GM18907 (cell line): ENCODE results near the gene PVR.
"Not testable (repeated sequence)": the region's sequence is repeated elsewhere in the genome, so short reads cannot be mapped to it uniquely, and the experiment has no call there.

Experiments
- ATAC-seq: cut with Tn5 transposase; IDR thresholded peaks from one replicate; pipeline ENCODE4 v1.9.1; 2021; ENCODE audit warnings: mild to moderate bottlenecking, moderate library complexity; ENCODE audit not compliant: unreplicated experiment

PVR gene

DNA sequence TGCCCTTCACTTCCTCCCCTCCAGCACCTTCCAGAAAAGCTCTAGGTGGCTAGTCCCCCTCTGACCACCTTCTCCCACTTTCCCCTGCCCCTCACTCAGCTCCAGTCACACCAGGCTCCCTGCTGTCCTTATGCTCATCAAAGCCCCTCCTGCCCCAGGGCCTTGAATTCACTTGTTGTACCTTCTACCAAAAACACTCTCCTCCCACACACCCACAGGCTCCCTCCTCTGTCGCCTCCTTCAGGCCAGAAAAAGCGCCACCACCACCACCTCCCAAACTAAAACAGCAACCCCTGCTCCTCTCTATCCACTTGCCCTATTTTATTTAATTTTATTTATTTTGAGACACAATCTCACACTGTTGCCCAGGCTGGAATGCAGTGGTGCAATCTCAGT, 50.5 kb downstream of the PVR start:
- no peak for ATAC-seq

DNA sequence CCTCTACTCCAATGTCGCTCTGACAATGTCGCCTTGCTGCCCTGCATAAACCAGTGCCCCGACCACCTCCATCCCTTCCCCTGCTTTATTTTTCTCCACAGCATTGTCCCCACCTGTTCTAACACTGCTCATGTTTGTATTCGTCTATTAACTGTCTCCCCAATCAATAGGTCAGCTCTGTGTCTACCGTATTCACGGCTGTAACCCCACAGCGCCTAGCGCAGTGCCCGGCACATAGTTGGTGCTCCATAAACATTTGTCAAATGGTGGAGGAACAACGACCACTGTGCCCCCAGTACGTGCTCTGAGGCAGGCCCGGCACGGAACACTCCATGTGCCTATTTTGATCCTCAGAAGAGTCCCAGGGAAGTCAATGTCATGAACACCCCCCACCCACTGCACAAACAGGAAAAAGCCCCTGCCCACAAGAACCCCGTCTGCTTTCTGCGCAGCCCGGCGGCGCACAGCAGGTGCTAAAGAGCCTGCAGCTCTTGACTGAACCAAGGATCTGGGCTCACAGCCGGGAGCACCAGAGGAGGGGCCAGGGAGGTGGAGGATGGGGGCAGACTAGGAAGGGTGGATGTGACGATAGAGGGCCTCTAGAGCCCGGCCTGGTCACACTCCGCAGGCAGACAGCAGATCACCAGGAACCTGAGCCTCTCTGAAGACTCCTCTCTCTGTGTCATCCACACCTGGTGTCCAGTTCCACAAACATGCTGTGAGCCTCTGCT, 53.4 kb downstream of the PVR start:
- no peak for ATAC-seq

DNA sequence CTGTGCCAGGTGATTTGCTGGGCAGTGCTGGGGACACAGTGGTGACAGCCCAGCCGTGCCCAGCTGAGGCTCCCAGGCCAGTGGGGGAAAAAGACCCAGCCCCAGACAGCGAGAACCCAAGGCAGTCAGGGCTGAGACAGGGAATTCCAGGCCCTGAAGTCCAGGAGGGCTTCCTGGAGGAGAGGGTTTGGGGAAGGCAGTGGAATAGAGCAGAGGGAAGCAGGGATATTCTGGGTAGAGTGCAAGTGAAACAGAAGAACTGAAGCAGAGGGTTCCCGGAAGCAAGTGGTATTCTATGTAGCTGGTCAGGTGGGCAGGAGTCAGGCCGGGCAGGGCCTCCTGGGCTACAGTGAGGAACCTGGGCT, 53.9 kb downstream of the PVR start:
- ATAC-seq, result no peak

DNA sequence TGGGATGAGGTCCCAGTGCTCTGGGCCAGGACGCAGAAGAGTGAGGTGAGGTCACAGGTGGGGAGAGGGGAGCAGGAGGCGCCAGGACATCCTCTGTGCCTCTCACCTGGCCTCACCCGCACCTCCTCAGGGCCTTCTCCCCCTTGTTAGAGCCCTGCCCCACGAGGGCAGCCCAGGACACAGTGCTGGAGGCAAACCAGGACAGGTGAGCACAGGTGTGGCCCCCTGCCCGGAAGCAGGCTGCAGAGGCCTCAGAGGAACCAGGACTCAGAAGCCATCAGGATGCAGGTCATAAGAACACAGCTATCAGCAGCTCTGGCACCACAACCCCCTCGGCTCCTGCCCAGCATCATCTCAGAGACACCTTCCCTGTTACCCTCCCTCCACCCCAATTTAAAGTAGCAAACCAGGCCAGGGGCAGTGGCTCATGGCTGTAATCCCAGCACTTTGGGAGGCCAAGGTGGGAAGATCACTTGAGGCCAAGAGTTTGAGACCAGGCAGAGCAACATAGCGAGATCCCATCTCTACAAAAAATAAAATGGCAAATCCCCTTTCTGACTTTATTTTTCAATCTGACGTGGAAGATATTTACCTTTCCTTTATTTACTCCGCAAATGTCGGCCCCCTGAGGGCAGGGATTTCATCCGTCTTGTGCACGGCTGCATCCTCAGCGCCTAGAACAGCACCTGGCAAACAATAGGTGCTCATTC, 54.9 kb downstream of the PVR start, which contains the start of gene CEACAM16:
Gene CEACAM16 (plus strand): TSS at position 660 of the 710 bp plus-strand sequence. CDS start 2,306 bp downstream, outside the sequence.
- no peak for ATAC-seq

DNA sequence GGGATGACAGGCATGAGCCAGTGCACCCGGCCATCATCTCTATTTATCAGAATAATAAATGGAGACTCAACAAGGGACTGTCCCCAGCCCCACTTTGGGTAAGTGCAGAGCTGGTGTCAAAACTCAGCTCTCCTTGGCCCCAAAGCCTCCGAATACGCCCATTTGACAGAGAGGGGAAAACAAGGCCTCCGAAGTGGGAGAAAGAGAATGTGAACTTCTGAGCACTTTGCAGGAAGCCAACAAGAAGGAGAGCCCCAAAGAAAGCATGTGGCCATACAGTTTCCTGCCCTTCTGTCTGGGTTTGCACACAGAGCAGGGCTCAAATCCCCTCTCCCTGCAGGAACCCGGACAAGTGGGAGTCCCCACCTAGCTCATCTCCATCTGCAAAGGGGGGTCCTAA, 56.8 kb downstream of the PVR start:
- no peak for ATAC-seq

DNA sequence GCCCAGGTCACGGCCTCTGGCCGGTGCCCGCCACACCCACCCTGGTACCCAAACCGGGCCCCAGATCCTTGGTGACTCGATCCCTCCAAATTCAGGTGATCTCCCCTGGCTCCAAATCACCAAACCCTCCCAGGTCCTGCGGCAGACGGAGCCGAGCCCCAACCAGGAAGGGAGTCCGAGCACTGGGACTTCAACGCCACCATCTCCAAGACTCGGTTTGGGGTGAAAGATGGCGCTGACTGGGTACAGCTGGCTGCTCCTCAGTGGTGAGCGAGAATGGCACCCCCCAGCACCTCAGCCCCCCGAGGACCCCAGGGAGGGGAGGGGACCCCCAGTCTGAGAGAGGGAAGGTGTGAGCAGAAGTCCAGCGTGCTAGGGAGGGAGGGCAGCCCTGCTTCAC, 57.5 kb downstream of the PVR start:
- ATAC-seq, result no peak

DNA sequence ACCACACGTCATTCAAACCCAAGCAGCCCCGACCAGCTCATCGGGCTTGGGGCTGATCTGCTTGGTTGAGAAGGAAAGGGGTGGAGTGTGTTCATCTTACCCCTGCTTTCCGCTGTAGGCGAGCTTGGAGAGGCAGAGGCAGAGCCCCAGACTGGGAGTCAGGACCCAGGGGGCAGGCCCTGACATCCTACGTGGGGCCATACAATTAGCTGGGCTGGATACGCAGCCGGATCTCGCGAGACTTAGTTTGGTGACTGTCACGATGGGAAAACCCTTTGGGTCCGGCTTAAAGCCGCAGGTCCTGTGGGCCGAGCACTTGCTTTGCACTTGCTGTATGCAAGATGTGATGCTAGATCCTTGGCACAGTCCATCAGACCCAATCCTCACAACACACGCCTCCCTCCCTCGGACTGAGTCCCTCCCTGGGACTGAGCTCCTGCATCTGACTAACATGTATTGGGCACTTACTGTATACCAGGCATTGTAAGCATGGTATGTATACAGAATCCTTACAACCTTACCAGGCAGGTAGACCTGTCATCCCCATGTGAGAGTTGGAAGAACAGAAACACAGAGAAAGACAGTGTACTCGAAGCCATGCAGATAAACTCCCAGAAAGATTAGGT, 59.0 kb downstream of the PVR start:
- no peak for ATAC-seq

DNA sequence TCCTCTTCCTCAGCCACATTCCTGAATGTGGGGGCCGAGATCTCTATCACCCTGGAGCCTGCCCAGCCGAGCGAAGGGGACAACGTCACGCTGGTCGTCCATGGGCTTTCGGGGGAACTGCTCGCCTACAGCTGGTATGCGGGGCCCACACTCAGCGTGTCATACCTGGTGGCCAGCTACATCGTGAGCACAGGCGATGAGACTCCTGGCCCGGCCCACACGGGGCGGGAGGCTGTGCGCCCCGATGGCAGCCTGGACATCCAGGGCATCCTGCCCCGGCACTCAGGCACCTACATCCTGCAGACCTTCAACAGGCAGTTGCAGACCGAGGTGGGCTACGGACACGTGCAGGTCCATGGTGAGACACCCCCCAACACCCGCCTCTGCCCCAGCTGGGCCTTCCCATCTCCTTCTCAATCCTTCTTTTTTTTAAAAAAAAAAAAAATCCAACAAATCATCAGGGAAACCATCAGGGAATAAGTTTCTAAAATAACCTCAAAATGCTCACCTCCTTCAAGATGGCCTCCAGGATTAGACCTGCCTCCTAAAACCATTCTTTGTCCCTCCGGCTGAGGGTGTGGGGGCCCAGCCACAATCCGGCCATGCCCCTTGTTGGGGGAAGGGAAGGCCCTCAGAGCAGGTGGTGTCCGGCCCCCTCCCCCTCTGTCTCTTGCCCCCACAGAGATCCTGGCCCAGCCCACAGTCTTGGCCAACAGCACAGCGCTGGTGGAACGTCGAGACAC, 59.8 kb downstream of the PVR start:
- ATAC-seq, result no peak

DNA sequence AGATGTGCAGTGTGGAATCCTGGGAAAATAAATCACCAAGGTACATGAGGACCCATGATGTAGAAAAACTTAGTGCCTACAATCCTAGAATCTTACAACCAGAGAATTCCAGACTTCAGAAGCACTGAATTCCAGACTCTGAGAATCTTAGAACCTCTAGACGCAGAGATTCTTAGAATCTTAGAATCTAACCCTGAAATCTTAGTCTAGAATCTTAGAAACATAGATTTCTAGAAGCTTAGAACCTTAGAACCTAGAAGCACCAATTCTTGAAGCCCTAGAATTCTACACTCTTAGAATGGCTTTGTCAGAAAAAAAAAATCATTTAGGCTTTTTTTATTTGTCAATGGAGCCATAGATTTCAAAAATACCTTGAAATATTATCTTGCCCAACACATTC, 61.3 kb downstream of the PVR start:
- ATAC-seq, result no peak

DNA sequence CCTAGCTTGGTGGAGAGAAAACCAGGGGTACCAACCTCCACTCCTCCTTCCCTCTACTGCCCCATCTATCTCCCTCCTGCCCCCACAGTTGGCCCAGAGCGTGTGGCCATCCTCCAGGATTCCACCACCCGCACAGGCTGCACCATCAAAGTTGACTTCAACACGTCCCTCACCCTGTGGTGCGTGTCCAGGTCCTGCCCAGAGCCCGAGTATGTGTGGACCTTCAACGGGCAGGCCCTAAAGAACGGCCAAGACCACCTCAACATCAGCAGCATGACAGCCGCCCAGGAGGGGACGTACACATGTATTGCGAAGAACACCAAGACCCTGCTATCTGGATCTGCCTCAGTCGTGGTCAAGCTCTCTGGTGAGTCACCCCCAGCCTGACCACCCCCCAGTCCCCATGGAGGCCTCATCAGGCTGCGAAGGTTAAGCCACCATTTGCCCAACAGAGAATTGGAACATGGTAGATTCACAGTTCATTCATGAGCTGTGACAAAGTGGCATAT, 61.8 kb downstream of the PVR start:
- ATAC-seq, result no peak

DNA sequence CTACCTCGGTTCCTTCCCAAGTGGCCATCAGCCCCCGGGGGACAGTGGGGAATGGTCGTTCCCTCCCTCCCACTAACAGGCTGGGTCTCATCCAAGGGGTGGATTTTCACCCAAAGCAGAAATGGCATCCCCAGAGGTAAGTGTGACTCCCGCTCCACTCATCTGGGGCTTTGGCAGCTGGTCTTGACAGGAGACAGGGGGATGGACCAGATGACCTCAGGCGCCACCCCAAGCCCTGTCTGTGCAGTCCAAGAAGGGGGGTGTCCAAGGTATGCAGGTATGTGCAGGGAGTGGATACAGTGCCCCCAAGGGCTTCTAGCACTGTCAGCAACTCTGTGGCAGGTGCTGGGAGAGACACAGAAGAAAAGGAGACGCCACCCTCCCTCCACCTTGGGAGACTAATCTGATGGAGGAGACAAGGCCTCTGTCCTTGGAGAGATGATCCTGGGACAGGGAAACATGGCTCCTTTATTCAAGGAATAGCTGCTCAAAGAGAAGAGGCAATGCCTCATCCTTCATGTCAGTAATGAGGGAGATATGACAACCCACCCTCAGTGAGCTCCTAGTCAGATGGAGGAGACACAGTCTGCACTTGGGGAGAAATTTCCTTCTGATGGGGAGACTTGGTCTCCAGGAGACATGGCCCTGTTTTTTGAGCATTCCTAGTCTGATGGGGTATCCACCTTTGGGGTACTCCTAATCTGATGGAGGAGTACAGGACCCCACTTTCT, 63.0 kb downstream of the PVR start:
- ATAC-seq, result no peak

DNA sequence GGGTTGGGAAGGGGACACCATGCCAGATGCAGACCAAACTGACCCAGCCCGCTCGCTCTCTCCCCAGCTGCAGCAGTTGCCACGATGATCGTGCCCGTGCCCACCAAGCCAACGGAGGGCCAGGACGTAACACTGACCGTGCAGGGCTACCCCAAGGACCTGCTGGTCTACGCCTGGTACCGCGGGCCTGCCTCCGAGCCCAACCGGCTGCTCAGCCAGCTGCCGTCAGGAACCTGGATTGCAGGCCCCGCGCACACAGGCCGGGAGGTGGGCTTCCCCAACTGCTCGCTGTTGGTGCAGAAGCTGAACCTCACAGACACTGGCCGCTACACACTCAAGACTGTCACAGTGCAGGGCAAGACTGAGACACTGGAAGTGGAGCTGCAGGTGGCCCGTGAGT, 64.1 kb downstream of the PVR start:
- no peak for ATAC-seq

DNA sequence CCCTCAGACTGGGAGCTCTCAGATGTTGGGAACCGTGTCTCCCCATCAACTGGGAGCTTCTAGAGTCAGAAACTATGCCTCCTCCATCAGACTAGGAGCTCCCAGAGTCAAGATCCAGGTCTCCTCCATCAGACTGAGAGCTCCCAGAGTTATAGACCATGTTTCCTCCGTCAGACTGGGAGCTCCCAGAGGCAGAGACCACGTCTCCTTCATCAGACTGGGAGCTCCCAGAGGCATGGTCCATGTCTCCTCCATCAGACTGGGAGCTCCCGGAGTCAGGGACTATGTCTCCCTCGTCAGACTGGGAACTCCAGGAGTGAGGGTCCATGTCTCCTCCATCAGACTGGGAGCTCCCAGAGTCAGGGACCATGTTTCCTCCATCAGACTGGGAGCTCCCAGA, 65.2 kb downstream of the PVR start:
- ATAC-seq, result no peak

DNA sequence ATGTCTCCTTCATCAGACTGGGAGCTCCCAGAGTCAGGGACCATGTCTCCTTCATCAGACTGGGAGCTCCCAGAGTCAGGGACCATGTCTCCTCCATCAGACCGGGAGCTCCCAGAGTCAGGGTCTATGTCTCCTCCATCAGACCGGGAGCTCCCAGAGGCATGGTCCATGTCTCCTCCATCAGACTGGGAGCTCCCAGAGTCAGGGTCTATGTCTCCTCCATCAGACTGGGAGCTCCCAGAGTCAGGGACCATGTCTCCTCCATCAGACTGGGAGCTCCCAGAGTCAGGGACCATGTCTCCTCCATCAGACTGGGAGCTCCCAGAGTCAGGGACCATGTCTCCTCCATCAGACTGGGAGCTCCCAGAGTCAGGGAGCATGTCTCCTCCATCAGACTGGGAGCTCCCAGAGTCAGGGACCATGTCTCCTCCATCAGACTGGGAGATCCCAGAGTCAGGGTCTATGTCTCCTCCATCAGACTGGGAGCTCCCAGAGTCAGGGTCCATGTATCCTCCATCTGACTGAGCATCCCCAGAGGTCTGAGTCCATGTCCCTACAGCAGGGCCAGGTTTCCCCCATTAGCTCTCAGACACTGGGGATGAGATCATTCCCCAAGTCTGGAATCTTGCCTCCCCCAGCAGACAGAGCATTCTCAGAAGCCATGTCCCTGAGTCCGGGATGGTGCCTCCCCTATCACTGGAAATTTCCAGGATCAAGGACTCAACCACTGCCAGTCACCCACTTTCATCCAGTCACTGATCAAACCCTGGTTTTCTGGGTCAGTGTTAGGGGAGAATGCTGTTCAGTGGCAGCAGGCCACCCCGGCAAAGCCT, 65.9 kb downstream of the PVR start:
- ATAC-seq, result not testable (repeated sequence)

DNA sequence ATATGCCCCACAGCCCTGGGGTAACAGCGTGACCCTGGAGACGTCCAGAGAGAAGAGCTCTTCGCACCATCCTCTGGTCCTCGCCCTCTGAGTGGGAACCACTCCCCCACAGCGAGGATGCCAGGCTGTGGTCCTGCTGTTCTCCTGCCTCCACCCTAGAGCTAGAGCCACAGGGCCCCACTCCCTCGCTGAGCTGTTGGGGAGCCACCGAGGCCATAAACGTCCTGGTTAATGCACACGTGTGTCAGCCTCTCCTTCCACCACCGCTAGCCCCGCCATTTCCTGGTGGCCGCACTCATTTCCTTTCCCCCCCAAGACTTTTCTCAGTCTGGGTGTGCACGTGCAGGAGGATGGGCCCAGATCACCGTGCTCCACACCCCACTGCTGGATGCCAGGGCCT, 66.8 kb downstream of the PVR start:
- ATAC-seq, result no peak

DNA sequence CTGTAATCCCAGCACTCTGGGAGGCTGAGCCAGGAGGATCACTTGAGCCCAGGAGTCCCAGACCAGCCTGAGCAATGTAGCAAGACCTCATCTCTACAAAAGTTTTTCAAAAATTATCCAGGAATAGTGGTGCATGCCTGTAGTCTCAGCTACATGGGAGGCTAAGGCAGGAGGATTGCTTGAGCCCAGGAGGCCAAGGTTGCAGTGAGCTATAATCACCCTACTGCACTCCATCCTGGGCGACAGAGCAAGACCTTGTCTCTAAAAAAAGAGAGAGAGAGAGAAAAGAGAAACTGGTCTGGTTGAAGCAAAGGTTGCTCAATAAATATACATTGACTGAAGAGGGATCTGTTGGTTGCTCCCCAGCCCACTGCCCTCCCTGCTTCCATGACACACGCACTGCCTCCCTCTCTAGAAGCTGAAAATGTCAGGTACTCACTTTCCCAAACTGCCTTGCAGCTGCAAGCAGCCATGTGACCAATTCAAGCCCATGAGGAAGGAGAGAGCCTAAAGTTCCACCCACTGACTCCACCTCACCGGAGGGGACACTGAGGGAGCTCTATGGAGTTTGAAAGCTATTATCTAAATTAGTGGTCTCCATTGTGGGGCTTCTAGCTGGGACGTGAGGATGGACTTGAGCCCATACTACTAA, 69.3 kb downstream of the PVR start:
- no peak for ATAC-seq
